Measurements from ENCODE around the gene CBX5.

Gene CBX5

DNA sequence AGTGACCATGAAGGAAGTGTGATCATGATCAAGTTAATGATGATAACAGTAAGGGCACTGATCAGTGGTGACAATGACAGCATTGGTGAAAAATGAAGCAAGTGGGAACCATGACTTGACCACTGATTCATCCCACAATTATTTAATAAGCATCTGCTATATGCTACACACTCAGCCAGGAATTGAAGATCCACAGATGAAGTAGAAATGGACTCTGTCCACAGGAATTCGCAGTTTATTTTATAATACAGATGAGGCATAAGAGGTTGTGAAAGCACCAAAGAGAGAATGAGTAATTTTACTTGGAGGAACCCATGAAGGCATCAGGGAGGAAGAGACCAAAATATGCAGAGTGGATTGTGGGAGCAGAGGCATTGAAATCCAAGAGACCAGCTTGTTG, 57.3 kb downstream of the CBX5 start:
- no peak for DNase-seq

DNA sequence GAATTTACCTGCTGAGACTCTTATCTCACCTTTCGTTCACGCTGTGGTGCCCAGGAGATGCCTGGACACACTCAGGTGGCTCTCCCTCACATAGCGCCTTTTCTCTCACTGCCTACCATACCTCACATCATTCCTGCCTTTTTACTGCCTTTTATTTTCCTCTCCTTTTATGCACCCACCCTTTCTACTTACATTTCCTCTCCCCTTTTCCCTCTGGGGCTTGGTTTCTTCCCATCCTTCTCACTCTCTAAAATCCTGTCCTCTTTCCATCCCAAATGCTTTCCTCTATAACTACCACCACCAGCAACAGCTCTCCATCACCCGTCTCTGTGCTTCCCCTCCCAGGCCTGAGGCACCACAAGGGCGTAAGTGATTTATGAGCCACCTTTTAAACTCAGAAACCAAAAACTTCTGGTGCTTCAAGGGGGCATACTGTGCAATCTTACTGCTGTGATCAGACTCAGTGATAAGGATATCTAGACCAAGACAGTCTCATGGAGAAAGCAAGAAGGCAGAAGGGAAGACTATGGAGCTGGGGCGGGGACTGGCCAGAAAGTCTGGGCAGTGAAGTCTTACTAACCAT, 58.4 kb downstream of the CBX5 start:
- DNase-seq = no peak

DNA sequence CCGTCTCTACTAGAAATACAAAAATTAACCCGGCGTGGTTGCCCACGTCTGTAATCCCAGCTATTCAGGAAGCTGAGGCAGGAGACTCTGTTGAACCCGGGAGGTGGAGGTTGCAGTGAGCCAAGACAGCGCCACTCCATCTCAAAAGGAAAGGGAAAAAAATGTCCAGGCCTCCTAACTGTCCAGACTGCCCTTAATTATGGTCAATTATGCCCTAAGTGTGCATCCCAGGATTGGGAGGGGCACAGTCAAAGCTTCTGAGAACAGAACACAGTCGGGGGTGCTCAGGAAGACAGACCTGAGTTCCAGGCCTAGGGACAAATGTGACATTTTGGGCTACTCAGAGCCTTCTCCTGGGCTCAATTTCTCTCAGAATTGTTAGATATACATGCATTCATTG, 59.4 kb downstream of the CBX5 start:
- DNase-seq = no peak

DNA sequence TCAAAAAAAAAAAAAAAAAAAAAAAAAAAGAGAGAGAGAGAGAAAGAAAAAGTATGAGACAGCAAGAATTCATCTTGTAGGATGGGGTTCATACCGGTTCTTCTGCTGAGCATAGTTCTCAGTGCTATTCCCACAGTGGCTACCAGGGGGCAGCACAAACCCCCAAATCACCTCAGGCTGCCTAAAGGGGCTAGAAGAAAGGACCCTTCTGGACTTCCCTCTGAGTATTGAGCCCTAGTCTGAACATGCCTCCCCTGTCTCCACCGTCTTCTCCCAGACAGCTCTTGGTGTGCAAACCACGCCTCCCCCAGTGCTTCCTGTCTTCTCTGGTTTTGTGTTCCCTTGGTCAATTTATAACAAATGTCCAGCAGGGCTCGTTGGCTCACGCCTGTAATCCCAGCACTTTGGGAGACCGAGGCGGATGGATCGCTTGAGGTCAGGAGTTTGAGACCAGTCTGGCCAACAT, 59.8 kb downstream of the CBX5 start:
- peak; percentile 74 to 82 for DNase-seq

DNA sequence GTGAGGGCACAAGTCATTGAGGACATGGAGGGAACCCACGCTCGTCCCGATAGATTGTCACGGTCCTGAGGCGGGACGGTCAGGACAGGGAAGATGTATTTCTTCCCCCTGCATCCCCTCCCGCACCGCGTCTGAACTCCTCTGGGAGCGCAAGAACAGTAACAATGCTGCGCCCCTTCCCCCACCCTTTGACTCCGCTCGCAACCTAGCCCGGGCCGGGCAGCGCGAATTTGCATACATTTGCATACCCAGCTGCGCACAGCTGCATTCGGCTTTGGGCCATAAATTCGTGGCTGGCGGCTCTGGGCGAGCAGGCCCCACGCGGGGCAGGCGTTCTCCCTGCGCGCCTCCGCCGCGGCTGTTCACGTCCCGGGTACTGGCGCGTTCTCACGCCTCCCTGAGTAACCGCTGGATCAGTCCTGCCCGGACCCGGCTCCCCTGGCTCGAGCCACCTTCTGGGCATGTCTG, 62.1 kb downstream of the CBX5 start:
- DNase-seq = no peak

DNA sequence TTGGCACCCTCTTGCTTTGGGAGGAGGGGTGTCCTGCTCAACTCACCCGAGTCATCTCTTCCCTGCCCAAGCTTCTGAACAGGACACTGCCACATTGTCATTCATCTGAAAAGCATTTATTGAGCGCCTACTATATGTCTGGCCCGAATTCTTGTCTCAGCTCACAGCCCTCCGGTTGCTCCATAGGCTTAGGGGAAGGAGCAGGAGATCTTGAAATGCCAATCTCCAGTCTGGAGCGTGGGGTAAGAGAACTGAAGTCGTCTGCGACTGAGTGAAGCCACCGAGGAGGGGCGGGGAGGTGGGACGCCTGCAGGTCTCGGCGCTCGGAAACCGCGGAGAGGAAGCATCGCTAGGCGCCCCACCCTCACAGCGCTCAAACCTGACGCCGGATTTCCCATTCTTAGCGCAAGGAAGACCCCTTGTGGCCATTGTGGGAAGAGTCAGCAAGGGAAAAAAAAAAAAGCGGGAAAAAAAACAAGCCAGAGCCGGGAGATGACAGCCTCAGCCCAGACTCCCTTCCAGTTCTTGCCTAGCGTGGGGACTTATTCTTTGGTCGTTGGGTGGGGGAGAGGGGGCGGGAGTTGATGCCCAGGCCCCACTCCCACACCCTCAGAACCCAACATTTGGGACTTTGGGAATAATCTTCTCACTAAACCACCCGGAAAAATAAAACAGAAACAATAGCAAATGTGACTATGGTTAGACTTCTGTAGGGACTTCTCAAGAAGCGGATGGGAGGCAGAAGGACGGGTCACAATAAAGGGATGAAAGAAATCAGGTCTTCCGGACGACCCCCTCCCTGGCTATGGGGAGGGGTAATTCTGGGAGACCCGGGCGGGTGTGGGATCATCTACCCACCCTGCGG, 62.9 kb downstream of the CBX5 start:
- peak; percentile 75 to 81 for DNase-seq

DNA sequence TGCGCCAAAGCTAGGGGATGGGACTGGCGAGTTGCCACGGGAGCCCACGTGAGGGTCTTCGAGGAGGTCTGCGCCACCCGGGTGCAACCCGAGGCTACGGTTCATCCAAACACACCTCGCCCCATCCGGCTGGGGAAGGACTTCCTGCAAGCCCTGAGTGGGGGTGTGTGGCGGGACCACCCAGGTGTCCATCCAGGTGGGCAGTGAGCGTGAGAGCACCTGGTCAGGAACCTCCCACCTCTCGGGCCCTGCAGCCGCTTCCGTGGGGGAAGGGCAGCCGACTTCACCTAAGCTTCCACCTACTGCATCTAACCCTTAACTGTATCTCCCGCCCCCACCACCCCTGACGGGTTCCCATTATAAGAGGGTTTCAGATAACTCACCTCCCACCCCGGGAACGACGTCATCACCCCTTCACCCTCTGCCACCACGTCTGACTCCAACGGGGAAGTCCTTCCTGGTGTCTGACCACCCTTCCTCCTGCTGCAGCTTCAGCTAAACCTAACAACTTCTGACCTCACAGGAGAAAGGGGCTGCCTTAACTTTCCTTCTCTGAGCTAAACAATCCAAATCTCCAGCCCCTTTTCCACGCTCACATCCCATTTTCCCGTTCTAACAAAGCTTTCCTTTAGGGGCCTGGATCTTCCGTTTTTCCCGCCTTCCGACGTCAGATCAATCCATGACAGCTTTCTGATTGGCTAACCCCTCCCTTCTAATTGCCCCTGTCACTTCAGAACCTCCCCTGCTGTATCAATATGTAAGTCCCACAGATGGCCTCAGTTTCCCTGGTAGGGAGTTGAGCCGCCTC, 63.7 kb downstream of the CBX5 start:
- peak; percentile 51 to 66 for DNase-seq

DNA sequence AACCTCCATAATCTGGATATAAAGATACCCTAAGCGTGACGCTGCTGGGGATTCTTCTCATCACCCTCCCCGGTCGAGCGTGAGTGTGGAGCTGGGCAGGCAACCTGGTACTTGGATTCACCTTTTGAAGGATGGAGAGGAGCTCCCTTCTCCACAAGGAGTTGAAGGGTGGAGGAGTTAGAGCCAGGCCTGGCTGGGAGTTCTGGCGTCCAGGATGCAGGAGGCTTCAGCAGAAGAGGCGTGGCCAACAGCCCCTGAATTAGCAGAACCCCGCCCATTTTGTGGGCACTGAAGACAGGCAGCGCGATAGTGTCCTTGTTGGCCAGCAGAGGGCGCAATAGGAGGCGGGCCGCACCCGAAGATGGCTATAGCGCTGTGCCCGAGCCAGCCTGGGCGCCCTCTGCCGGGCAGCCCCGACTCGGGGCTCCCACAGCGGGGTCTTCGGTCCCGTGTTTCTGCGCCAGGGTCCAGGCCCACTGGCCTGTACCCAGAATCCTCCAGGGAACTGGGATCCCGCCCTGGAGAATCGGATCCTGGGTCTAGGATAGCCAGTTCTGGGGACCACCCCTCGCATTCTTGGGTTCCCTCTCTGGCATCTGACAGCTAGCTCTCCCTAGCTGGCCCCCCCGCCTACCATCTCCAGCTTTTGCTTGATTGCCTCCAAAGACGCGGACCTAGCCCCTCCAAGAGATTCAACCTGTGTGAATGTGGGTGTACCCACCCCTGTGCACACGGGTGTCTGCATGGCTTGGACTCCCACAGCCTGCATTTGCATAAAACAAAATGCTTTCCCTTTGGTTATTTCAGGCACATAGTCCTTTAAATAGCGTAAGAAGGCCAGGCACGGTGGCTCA, 65.1 kb downstream of the CBX5 start:
- DNase-seq = peak; percentile 89 to 94

DNA sequence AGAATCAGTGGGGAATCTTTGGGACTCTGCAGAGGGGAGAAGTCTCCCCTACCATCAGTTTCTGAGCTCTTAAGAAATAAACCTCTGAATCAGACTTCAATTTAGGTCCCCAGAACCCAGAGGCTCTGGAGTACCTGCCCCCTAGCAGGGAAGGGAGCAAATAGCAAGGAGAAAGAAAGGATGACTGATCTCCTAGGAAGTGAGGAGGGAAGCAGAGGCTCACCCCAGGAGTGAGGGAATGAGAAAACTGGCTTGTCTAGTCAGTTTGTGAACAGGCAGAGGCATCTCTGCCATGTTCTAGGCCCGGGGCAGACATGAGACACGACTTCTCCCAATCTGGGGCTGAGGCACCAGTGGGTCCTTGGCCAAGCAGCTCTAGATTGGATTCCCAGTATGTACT, 66.8 kb downstream of the CBX5 start:
- no peak for DNase-seq

DNA sequence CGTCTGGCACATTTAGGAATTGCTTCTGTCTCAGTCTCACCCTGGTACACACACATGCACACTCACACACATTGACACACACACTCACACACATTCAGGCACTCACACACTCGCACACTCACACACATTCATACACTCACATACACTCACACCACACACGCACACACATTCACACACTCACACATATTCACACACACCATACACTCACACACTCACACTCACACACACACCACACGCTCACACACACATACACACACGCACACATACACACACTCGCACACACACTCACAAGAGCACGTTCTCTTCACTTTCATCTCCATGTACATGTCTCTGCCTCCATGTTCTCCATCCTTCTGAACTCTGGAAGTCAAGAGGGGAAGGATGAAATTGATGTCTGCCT, 68.0 kb downstream of the CBX5 start:
- no peak for DNase-seq

DNA sequence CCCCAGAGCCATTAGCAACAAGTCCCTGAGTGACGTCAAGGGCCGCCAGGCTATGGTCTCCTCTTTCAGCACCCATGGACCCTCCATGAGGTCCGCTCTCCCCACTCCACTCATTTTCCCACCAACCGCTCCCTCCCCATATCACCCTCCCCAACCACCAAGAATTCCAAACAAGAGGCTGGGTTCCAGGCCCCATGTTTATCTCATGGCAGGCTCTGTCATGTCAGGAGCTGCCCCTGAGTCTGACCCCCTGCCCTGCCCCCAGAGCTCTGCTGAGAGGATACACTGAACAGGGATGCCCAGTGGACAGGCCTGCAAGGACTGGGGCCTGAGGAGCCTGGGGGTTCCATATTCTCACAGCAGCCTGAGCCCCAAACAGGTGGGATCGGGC, 69.5 kb downstream of the CBX5 start:
- no peak for DNase-seq

DNA sequence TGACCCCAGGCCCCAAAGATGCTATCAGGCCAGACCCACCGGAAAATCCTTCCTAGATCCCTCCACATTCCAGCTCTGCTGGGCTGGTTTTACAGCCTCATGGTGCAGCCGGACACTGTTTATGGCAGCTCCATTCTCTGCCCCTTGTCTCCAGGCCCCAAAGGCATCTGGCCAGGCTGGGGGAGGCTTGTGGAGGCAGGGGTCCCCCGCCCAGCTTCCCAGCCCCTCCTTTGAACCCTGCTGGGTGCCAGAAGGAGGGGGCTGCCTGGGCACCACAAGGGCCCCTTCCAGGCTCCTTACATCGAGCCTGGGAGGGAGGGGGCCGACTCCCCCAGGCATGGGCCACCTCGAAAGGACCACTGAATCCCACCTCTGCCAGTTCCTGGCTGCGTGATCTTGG, 71.3 kb downstream of the CBX5 start:
- no peak for DNase-seq

DNA sequence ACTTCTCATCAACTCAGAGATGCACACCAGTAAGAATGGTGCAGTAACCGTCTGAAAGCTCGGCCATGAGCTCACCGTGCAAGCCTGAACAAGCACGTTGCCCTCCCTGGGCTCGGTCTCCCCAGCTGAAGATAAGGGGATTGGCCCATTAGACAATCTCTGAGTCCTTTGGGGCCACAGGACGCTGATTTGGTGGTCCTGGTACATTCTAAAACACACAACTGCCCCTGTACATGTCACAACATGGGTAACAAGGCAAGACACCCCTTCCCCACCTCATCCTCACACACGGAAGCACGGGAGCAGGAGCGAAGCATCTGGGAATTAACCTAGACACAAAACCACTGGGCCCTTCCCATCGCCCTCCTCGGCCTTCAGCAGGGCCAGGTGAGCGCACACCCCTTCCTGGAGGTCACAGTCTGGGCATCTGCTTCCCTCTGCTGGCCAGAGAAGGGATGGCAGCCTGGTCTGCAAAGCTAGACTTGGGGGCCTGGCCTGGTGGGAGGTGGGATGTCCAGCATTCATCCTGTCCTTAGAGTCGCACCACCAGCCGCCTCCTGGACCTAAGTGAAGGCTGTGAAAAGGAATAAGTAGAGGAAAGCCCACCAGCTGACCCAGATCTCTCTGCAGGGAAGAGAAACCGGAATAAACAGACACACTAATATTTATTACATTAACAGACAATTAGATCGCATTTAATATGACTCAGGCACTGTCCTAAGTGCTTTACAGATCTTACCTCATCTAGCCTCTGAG, 72.2 kb downstream of the CBX5 start:
- DNase-seq = peak; percentile 86 to 88

DNA sequence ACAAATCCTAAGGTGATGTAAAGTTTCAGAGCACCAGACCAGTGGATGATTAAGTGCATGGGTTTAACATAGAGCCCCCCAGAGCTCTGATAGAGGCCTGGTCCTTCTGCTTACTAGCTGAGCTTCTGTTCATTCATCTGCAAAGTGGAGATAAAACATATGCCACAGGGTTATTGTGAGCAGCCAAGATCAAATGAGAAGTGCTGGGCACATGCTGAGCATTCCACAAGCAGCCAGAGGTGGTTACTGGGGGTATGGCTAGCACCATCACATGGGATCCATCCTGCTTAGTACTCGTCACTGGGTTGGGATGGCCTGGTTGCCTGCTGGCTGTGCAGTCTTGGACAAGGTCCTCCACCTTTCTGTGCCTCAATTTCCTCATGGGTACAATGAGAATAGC, 73.1 kb downstream of the CBX5 start:
- no peak for DNase-seq

DNA sequence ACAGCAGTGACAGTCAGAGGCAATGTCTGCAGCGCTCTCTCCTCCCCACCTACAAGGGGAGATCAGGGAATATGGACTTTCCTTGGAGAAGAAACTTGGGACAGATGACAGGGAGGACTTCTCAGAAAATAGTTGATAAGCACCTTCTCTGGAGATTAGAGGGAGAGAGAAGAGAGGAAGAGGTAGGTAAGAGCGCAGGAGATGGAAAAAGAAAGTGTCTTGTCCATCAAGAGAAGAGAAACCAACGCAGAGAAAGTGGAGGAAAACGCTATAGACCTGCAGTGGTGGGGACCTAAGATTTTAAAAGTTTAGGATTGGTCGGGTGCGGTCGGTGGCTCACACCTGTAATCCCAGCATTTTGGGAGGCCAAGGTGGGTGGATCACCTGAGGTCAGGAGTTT, 75.6 kb downstream of the CBX5 start:
- DNase-seq = no peak

DNA sequence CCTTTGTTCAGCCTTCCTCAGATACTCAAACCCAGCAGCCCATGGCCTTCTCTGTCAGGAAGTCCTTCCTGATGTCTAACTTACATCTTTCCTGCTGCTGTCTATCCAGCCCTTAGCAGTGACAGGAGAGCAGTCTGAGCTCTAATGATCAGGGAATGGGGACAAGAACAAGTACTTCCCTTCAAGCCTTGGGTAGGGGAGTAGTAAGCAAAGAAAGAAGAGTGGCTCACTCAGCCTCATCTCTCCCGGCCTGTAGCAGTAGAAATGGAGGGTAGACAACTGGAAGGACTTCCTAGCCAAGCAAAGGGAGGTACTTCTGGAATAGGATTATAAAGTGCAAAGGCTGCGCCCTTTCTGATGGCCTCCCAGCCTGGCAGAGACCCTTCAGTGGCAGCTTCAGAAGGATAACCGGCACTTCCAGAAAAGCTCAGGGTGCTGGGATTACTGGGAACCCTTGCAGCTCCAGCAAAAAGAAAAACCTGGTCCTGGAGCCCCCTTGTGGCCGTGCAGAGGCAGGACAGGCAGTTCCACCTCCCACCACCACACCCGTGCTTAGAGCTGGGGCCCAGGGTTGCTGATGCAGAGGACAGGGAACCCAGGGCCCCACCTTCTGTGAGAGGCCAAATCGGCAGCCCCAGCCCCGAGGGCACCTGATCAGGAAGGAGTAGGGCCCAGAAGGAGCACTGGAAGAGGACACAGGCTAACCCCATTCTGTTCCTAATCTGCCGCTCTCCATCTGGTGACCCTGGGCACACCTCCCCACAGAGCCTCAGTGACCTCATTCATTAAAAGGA, 78.7 kb downstream of the CBX5 start:
- DNase-seq = peak; percentile 68 to 74

DNA sequence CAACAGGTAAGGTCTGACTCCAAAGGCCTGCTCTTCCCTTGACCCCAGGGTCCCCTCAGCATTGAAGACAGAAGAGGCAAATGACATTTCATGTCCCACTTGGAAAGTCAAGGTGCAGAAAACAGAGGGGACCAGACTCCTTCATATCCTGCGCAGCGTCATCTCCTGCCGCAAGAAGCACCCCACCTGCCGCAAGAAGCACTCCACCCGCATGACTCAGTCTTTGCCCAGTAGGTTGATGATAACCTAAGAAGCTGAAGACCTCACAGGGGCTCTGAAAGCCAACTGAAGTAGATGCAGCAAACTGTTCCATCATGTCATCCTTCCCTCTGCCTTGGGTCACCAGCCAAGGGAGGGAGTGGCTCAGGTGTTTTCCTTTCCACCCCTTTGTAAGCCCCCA, 79.5 kb downstream of the CBX5 start:
- no peak for DNase-seq

DNA sequence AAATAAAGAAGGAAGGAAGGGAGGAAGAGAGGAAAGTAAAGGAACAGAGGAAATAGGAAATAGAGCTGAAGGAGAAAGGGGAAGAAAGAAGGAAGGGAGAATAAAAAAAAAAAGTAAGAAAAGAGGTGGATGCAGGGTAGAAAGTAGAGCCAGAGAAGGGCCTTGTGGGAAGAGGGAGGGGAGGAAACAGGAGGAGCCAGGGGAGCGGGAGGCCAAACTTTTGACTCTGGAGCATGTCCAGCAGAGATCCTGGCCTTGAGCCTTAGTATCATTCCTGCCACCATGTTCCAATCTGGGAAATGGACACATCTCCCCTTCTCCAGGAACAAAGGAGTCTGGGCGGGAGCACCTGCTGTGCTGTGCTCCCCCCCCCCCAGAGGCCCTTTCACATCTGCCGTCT, 80.0 kb downstream of the CBX5 start:
- no peak for DNase-seq

DNA sequence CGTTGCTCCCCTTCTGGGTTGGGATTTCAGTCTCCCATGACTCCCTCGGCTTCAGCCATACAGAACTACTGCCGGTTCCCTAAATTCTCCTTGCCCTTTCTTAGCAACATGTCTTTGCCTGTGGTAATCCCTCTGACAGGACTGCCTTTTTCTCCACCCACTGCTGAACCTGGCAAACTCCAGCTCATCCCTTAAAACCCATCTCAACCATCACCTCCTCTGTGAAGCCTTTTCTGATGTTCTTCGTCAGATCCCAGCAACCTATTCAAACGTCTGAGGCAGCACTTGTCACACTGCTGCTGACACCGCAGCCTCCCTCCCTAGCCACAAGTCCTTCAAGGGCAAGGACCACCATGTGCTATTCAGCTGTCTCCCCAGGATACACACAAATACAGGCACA, 80.9 kb downstream of the CBX5 start:
- DNase-seq = no peak

DNA sequence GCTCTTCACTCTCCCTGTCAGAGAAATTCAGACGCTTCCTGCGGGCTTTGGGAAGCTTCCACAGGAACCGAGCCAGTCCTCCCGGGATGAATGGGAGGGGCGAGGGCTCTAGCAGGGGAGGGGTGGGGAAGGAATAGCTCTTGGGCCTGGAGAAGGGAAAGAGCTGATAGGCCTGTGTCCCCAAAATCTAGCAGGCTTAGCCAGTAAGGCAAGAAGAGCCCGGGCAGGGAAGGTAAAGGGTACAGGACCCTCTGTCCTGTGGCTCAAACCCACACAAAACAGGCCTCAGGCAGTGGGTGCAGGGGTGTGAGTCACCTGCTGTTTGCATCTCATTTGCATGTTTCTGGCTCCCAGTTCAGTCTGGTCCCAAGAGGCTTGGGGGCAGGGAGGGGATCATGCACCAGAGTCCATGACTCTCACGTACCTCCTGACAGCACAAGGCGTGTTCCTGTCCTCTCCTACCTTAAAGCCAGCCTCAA, 82.5 kb downstream of the CBX5 start:
- no peak for DNase-seq

DNA sequence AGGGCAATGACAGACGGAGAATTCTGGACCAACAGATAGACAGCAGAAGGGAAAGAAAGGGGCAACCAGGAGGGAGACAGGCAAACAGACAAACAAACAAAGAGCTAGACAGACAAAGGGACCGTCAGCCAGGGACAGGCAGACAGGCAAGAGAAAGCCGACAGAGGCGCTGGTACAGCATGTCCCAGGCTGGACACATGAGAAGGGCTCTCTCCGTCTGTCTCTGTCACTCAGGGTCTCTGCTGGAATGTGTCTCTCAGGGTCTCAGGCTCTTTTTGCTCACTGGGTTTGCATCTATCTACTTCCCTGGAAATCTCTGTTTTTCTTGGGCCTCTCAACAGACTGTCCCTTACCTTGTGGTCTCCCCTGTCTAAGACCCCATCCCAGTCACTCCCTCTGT, 82.9 kb downstream of the CBX5 start:
- DNase-seq = no peak
